Right atrium auricular region (tissue), 2 donors: Measurements from ENCODE around the gene GRK1. TPM values are rescaled to one million over a fixed set of nuclear protein-coding genes. Genes with fewer than 3 reads are reported as not detected.

ENCODE experiments used
- DNase-seq: peaks from one replicate; pipeline ENCODE4 v3.0.0-alpha.2; 2019; ENCODE audit warnings: low spot score
- H3K27ac ChIP-seq, 2 donors: fragments of 200-600 bp; sonication (generic); 1 replicate in 1 of 2; 2 replicates in 1 of 2; pipeline ENCODE4 v1.5.1; 2016 to 2019
- H3K27me3 ChIP-seq, 2 donors: fragments of 200-600 bp; sonication (generic); one replicate each; pipeline versions ENCODE4 v1.5.1 to v1.6.0; 2017 to 2019
- H3K36me3 ChIP-seq: fragments of 200-600 bp; sonication (generic); one replicate; pipeline ENCODE4 v1.5.1; 2016
- H3K4me1 ChIP-seq, 2 donors: fragments of 200-600 bp; sonication (generic); one replicate each; pipeline versions ENCODE4 v1.5.1 to v1.6.0; 2017 to 2019
- H3K4me3 ChIP-seq, 2 donors: fragments of 200-600 bp; sonication (generic); 1 replicate in 1 of 2; 2 replicates in 1 of 2; pipeline ENCODE4 v1.5.1; 2017 to 2019; ENCODE audit warnings: mild to moderate bottlenecking in 1 of 2, moderate library complexity in 1 of 2
- H3K9me3 ChIP-seq, 2 donors: fragments of 200-600 bp; sonication (generic); one replicate each; pipeline ENCODE4 v1.5.1; 2019
- total RNA-seq, 2 donors: library from RNA; depleted of rRNA; stranded (reverse); fragments of >200 nt; gene quantifications; one replicate each; pipeline ENCODE4 v1.1.0, GENCODE V29; 2016
- TF ChIP-seq, protein P1 (sequence below), 2 donors: fragments of 200-600 bp; sonication (generic); IDR thresholded peaks; one replicate each; pipeline ENCODE4 v1.5.1; 2019; ENCODE audit warnings: antibody characterized with exemption in 2 of 2

GRK1 gene
- total RNA-seq, 2 donors from 2014 or later: not detected

DNA sequence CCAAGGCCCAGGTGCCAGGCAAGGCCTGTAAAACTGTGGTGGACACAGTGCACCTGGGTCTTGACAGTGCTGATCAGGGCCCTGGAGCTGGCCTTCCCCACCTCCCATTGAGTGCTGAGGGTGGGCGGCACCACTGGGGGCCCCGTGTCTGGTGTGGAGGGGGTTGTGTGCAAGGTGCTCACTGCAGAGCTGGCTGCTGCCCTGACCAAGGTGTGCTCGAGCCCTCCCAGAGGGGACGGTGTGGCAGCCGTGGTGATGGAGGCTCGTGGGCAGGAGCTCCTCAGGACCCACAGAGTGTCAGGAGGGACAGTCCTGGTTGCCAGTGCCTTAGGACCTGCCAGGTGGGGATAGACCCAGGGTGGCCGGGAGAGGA, 32.0 kb upstream of the GRK1 start:
- Histone ChIP-seq H3K27ac (no peak overlapping the region), H3K4me1 (no peaks in the 10 kb centered on the region), H3K36me3 (peaks cover 71% of the 10 kb centered on the region), H3K4me3 (no peak overlapping the region), H3K27me3 (no peaks in the 10 kb centered on the region), H3K9me3 (no peaks in the 10 kb centered on the region)
- no peak for DNase-seq
- TF ChIP-seq, protein P1, sequence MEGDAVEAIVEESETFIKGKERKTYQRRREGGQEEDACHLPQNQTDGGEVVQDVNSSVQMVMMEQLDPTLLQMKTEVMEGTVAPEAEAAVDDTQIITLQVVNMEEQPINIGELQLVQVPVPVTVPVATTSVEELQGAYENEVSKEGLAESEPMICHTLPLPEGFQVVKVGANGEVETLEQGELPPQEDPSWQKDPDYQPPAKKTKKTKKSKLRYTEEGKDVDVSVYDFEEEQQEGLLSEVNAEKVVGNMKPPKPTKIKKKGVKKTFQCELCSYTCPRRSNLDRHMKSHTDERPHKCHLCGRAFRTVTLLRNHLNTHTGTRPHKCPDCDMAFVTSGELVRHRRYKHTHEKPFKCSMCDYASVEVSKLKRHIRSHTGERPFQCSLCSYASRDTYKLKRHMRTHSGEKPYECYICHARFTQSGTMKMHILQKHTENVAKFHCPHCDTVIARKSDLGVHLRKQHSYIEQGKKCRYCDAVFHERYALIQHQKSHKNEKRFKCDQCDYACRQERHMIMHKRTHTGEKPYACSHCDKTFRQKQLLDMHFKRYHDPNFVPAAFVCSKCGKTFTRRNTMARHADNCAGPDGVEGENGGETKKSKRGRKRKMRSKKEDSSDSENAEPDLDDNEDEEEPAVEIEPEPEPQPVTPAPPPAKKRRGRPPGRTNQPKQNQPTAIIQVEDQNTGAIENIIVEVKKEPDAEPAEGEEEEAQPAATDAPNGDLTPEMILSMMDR (IDR thresholded peaks at IDR 0.05): no peak

DNA sequence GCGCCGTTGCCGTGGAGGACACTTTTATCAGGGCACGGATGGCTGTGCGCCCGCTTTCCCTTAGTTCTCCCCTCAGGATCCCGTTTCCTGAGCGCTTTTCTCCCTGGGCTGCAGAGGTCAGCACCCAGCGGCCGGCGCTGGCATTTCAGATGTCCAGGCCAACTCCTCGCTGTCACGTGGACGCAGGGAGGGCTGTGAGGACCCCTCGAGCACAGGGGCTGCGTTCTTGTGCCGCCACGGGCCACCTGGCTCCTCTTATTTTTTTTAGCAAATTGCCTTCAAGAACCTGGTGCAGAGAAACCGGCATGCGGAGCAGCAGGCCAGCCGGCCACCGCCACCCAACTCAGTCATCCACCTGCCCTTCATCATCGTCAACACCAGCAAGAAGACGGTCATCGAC, 31.3 kb upstream of the GRK1 start:
- no peaks in the 10 kb centered on the region for H3K27me3 ChIP-seq
- H3K4me1 ChIP-seq: no peaks in the 10 kb centered on the region
- no peak for DNase-seq
- TF ChIP-seq, protein P1 (IDR thresholded peaks at IDR 0.05): no peak
- no peak overlapping the region for H3K4me3 ChIP-seq
- no peaks in the 10 kb centered on the region for H3K9me3 ChIP-seq
- no peak overlapping the region for H3K27ac ChIP-seq
- H3K36me3 ChIP-seq: peaks cover 78% of the 10 kb centered on the region

DNA sequence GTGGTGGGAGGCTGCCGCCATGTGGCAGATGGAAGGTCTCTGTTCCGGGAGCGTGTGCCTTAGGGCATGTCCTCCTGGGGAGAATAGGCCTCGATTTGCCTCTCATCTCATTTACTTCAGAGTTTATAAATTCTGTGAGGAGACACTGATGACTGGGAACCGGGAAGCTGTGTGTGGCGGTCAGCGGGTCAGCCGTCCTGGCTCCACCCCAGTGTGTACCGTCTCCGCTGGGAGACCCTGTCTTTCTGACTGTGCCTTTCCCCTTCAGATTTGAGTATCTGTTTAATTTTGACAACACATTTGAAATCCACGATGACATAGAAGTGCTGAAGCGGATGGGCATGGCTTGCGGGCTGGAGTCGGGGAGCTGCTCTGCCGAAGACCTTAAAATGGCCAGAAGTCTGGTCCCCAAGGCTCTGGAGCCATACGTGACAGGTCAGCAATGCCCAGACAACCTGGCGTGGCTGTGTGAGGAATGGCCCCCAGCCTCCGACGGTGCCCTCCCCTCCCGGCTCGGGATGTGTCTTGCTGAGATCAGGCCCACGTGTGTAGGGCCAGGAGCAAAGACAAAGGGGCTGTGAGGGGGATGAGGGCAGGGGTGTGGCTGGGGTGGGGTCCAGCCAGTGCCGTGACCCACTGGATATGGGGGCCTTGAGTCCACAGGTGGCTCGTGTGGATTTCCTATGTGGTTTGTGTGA, 30.6 kb upstream of the GRK1 start:
- no peak overlapping the region for H3K27ac ChIP-seq
- no peak overlapping the region for H3K4me3 ChIP-seq
- H3K36me3 ChIP-seq: peaks cover 78% of the 10 kb centered on the region
- no peak for DNase-seq
- H3K9me3 ChIP-seq: no peaks in the 10 kb centered on the region
- TF ChIP-seq, protein P1 (IDR thresholded peaks at IDR 0.05): no peak
- no peaks in the 10 kb centered on the region for H3K27me3 ChIP-seq
- no peaks in the 10 kb centered on the region for H3K4me1 ChIP-seq

DNA sequence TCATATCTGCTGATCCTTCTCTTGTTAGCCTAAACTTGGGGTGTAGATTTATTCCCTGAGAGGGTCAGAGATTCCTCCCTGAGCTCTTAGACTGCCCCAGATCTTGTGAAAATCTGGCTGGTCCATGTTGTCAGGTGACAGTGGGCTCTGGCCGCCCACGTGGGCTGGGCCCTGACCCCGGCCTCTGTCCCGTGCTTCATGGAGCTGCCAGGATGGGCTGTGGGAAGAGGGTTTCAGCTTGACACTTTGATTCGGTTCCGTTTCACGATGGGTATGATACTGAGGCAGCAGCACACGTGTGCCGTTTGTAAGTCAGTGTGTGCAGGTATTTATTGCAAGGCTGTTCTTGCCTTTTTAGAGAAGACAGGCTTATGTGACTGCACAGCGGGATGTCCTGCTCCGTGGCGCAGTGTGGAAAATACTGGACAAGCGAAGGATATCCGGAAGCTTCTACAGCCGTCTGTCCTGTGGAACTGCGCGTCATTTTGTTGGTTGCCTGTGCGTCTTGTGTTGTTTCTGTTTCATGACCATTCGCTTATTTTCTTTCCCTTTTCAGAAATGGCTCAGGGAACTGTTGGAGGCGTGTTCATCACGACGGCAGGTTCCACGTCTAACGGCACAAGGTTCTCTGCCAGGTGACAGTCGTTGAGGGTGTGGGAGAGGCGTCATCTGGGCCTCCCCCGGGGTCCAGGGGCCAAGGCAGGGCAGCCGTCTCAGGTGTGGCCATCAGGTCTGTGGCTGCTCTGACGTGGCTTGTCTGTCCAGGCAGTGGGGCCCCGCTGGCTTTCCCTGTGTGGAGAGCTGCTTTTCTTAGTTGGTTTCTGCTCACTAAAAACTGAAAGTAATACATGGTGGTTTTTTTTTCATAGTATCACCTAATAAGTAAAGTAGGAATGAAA, 29.5 kb upstream of the GRK1 start:
- no peaks in the 10 kb centered on the region for H3K9me3 ChIP-seq
- H3K27me3 ChIP-seq: no peaks in the 10 kb centered on the region
- H3K36me3 ChIP-seq: peaks cover 68% of the 10 kb centered on the region
- no peak overlapping the region for H3K27ac ChIP-seq
- no peaks in the 10 kb centered on the region for H3K4me1 ChIP-seq
- no peak for DNase-seq
- H3K4me3 ChIP-seq: no peak overlapping the region
- TF ChIP-seq, protein P1 (IDR thresholded peaks at IDR 0.05): no peak

DNA sequence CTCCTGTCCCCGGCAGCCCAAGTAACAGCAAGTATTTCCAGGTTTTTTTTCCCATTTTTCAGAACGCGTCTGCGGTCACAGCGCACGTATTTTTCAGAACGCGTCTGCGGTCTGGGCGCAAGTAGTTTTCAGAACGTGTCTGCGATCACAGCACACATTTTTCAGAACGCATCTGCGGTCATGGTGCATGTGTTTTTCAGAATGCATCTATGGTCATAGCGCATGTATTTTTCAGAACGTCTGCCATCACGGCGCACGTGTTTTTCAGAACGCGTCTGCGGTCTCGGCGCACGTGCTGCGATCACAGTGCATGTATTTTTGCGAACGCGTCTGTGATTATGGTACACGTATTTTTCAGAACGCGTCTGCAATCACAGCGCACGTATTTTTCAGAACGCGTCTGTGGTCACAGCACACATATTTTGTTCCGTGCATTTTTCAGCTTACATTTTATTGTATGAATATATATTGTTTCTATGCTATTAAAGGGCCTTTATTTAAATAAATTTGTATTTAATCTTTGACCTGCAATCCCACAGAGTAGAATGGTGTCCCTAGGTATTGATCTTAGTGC, 28.8 kb upstream of the GRK1 start:
- no peak overlapping the region for H3K4me3 ChIP-seq
- TF ChIP-seq, protein P1 (IDR thresholded peaks at IDR 0.05): no peak
- no peaks in the 10 kb centered on the region for H3K9me3 ChIP-seq
- H3K27ac ChIP-seq: no peak overlapping the region
- peaks cover 62% of the 10 kb centered on the region for H3K36me3 ChIP-seq
- H3K4me1 ChIP-seq: no peaks in the 10 kb centered on the region
- DNase-seq: no peak
- no peaks in the 10 kb centered on the region for H3K27me3 ChIP-seq
